Central memory CD8-positive, alpha-beta T cell (primary cell): ENCODE data around the gene YOD1.

Source experiments
- ATAC-seq: fragments of 150-1000 bp; cut with Tn5 transposase; replicated peaks from 2 replicates; pipeline ENCODE4 v1.10.0; 2022; ENCODE audit warnings: mild to moderate bottlenecking, moderate FRiP score, moderate number of reproducible peaks; ENCODE audit not compliant: poor library complexity, severe bottlenecking; ENCODE audit errors: extremely low read depth
- DNase-seq, 2 donors: peaks; one replicate each; pipeline ENCODE4 v3.0.0; 2021; ENCODE audit warnings: low spot score in 2 of 2
- H3K27ac Mint-ChIP-seq: one replicate; pipeline ENCODE4 v1.8.0; 2022; ENCODE audit warnings: low read depth, mild to moderate bottlenecking, moderate library complexity, mixed read lengths
- H3K27me3 Mint-ChIP-seq: one replicate; pipeline ENCODE4 v1.8.0; 2022; ENCODE audit warnings: mixed read lengths
- H3K36me3 Mint-ChIP-seq: one replicate; pipeline ENCODE4 v1.8.0; 2022; ENCODE audit warnings: mild to moderate bottlenecking, moderate library complexity, mixed read lengths; ENCODE audit not compliant: insufficient read depth
- H3K4me1 Mint-ChIP-seq: one replicate; pipeline ENCODE4 v1.8.0; 2022; ENCODE audit warnings: mixed read lengths
- H3K4me3 Mint-ChIP-seq: one replicate; pipeline ENCODE4 v1.8.0; 2022; ENCODE audit warnings: mild to moderate bottlenecking, moderate library complexity, mixed read lengths
- H3K9me3 Mint-ChIP-seq: one replicate; pipeline ENCODE4 v1.8.0; 2022; ENCODE audit warnings: mixed read lengths

The YOD1 gene

DNA sequence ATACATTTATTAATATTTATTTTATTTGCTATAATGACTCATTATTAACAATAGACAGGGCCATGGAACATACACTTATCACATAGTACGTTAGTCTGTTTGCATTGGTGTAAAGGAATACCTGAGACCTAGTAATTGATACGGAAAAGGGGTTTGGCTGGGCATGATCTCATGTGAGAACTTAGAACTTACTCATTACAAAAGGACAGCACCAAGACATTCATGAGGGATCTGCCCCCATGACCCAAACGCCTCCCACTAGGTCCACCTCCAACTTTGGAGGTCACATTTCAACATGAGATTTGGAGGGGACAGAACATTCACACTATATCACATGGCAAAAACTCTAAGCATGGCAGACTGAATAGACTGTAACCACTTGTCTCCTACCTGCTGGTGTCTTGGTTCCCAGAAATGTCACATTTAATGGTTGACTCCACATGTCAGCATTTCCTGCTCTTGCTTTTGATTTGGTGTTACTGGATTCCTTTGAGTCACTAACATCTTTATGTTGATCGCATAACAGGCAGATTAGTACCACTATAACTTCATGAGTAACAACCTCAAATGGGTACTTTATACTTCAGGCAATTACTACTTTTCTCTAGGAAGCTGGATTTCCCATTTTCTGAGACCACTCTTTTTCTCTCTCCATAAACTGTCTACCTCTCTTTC, 15.0 kb downstream of the YOD1 start:
- H3K27me3 Mint-ChIP-seq, result peaks cover 46% of the 10 kb centered on the region
- no peaks in the 10 kb centered on the region for H3K4me1 Mint-ChIP-seq
- H3K27ac Mint-ChIP-seq, result no peak overlapping the region
- peaks cover 3% of the 10 kb centered on the region for H3K36me3 Mint-ChIP-seq
- DNase-seq (no peak), ATAC-seq (no peak)
- no peaks in the 10 kb centered on the region for H3K9me3 Mint-ChIP-seq
- H3K4me3 Mint-ChIP-seq, result no peak overlapping the region

DNA sequence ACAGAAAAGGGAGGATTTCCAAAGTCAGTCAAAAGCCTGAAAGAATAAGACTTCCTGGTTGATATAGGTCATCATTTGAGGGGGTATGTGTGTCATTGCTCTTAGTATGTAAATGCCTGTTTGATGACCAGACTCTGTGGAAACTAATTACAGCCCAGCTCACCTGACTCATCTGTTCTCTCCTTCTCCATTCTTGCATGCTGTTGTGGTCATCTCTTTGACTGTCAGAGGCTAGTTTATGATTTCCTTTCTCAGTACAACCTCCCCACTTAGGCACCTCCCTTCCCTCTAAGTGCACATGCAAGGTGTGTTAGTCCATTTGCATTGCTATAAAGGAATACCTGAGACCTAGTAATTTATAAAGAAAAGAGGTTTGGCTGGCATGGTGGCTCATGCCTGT, 16.0 kb downstream of the YOD1 start:
- Mint-ChIP-seq H3K9me3 (no peaks in the 10 kb centered on the region), H3K27ac (no peak overlapping the region), H3K36me3 (peaks cover 3% of the 10 kb centered on the region), H3K4me3 (no peak overlapping the region), H3K27me3 (peaks cover 56% of the 10 kb centered on the region), H3K4me1 (no peaks in the 10 kb centered on the region)
- ATAC-seq (no peak), DNase-seq (no peak)

DNA sequence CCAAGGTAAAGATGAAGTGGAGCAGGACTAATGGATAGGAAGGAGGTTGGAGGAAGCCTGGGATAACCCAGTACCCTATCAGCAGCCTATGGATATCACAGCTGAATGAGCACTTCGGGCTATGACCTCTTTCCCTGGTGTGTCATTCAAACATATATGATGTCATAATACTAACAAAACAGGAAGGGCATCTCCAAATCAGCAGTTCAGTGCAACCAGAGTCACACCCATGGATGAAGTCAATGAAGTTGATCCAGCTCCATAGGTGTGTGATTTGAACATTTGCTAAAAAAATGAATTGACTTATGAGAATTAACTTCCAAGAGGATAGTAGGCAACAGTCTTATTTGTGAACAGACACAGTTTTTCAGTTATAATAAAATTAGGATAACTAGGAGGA, 16.8 kb downstream of the YOD1 start:
- Mint-ChIP-seq H3K27me3 (peaks cover 64% of the 10 kb centered on the region), H3K27ac (no peak overlapping the region), H3K4me1 (no peaks in the 10 kb centered on the region), H3K36me3 (no peaks in the 10 kb centered on the region), H3K9me3 (no peaks in the 10 kb centered on the region), H3K4me3 (no peak overlapping the region)
- no peak for ATAC-seq
- no peak for DNase-seq

DNA sequence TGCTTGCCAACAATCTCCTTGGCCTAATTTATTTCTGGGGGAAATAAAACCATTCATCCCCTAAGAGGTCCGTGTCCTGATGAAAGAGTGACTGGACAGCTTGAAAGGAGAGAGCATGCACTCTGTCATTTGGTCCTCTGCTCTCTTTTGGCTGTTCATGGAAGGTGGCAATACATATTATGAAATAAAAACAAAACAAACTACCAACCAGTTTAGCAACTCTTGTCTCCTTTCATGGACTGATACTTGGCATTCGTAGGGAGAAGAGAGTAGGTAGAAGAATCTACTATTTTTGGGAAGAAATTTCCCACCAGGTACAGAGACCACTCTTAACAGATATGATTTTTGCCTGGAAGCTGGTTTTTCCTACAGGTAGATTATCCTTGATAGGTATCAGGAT, 17.7 kb downstream of the YOD1 start:
- H3K27ac Mint-ChIP-seq, result no peak overlapping the region
- H3K4me3 Mint-ChIP-seq, result no peak overlapping the region
- ATAC-seq, result no peak
- no peak for DNase-seq
- H3K9me3 Mint-ChIP-seq, result no peaks in the 10 kb centered on the region
- H3K4me1 Mint-ChIP-seq, result no peaks in the 10 kb centered on the region
- H3K36me3 Mint-ChIP-seq, result no peaks in the 10 kb centered on the region
- H3K27me3 Mint-ChIP-seq, result peaks cover 73% of the 10 kb centered on the region

DNA sequence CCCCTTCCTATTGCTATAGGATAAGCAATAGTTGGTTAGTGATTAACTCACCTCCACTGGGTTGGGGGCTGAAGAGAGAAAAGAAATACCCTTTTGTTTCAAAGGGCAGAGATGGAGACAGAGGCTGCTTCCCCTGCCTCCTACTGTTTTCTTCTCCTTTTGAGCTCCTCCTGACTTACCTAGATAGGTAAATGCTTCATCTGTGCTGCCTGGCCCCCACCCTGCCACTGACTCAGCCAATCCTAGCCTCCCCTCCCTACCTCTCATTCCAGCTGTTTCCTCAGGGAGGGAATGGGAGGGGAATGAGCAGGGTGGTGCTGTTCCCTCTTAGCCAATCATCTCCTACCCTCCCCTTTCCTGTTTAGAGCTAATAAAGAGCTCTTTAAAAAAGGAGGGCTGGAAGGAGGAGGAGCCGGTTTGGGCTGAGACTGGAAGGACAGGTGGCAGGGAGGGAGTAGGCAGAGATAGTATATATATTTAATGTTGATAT, 18.4 kb downstream of the YOD1 start, which contains the start of gene C1orf116:
C1orf116 (minus strand) TSS at position 229 of the 490 bp plus-strand sequence. CDS start 5,158 bp downstream, outside the sequence.
- Mint-ChIP-seq H3K27me3 (peaks cover 80% of the 10 kb centered on the region), H3K4me3 (no peak within 1 kb of the TSS), H3K9me3 (no peaks in the 10 kb centered on the region), H3K27ac (no peak within 1 kb of the TSS), H3K36me3 (no peaks in the 10 kb centered on the region), H3K4me1 (no peaks in the 10 kb centered on the region)
- ATAC-seq, result no peak
- DNase-seq, result no peak

DNA sequence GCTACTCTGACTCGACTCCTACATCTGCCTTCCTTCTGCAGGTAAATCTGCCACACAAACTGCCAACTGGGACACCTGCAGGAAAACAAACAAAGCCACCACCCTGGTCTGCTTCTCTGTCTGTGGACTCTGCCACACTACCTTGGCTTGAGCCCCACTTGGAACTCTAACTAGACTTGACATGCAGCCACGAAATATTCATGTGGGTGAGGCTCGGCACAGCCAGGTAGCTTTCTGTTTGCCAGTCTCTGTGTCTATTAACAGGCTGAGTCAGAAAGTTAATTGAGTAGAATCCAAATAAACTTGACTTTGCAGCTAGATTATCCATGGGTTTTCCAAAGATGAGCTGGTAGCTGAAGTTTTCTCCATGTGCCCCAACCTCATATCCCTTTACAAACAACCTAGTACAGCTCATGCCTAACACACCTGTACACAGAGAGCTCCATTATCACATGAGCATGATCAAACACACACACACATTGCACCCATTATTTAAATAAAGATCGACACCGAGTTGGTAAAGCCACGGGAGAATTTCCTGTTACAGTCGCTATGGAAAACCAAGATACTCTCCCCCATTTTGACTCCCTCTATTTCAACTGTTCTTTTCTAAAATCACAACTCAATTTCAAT, 19.3 kb downstream of the YOD1 start:
- no peak overlapping the region for H3K4me3 Mint-ChIP-seq
- H3K4me1 Mint-ChIP-seq, result no peaks in the 10 kb centered on the region
- no peak overlapping the region for H3K27ac Mint-ChIP-seq
- peaks cover 89% of the 10 kb centered on the region for H3K27me3 Mint-ChIP-seq
- no peaks in the 10 kb centered on the region for H3K9me3 Mint-ChIP-seq
- DNase-seq, result no peak
- ATAC-seq, result no peak
- H3K36me3 Mint-ChIP-seq, result no peaks in the 10 kb centered on the region

DNA sequence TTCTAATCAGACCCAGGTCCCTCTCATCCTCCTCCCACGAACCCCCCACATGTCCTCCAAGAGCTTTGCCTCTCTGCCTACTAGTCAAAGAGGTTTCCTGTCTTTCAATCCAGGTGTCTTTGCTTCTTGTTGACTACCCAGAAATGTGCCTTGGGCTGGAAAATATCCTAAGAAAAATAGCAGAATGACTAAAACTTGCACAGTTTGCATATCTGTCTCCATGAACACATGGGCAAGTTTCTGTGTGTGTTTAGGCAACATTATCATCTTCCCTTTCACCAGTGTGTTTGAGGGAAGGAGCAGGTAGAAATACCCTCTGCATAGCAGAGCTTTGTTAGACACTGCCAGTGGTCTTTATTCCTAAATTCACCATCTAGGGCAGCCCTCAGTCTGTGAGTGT, 20.0 kb downstream of the YOD1 start:
- H3K27ac Mint-ChIP-seq, result no peak overlapping the region
- H3K9me3 Mint-ChIP-seq, result no peaks in the 10 kb centered on the region
- no peak overlapping the region for H3K4me3 Mint-ChIP-seq
- no peaks in the 10 kb centered on the region for H3K36me3 Mint-ChIP-seq
- H3K27me3 Mint-ChIP-seq, result peaks cover 96% of the 10 kb centered on the region
- no peak for ATAC-seq
- H3K4me1 Mint-ChIP-seq, result no peaks in the 10 kb centered on the region
- DNase-seq, result no peak

DNA sequence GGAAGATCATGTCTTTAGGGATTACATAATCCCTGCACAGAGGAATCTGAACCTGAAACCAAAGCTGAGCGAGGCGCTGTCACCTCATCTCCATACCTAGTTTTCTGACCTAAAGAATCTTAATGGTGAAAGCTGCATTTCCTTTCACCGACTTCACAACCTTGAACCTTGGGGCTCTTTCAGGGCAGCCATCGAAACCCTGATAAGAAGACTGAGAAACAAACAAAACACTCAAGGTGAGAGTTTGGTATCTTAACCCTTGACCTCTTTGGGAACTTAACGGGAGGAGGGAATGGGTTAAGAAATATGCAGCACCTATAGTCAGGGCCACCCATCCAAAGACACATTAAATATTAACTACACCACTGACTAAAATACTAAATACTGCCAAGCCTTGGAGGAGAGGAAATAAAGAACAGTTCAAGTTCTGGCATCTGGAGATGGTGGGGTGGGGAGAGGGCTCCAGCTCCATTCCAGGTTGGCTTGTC, 20.4 kb downstream of the YOD1 start:
- Mint-ChIP-seq H3K27me3 (peaks cover 99% of the 10 kb centered on the region), H3K4me3 (no peak overlapping the region), H3K9me3 (no peaks in the 10 kb centered on the region), H3K36me3 (no peaks in the 10 kb centered on the region), H3K4me1 (no peaks in the 10 kb centered on the region), H3K27ac (no peak overlapping the region)
- DNase-seq (no peak), ATAC-seq (no peak)

DNA sequence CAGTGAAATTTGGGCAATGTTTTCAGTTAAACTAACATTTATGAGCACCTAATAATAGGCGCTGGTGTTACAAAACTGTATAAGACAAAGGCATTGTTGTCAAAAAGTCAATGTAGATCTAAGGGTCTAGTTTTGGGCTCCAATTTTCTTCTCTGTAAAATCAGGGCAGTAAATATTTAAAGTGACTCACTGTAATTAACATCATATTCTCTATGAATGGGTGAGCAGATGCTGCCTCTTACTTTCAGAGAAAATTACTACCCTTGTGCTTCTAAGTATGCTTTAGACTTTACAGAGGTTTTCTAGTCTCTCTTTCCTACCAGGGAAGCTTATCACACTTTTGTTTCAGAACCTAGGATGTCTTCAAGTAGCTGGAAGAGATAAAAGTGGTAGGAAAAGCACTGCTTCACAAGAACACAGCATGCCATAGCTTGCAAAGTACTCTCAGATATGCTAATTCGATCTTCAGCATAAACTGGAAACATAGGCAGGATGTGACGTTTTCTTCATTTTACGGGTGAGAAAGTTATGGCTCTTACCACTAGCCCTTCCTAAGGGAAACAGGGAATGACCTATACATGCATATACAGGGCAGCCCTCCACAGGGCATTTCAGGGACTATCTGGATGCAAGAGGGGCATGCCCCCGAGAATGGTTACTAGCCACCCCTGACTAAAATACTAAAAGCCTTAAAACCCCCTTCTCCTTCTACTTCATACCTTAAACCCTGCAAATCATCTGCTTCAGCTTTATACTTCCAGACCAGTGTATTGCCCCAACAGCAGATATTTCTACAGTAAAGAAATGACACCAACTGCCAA, 21.1 kb downstream of the YOD1 start:
- no peaks in the 10 kb centered on the region for H3K9me3 Mint-ChIP-seq
- no peak overlapping the region for H3K4me3 Mint-ChIP-seq
- H3K4me1 Mint-ChIP-seq, result no peaks in the 10 kb centered on the region
- no peaks in the 10 kb centered on the region for H3K36me3 Mint-ChIP-seq
- ATAC-seq (no peak), DNase-seq (no peak)
- H3K27ac Mint-ChIP-seq, result no peak overlapping the region
- H3K27me3 Mint-ChIP-seq, result peaks cover 98% of the 10 kb centered on the region

DNA sequence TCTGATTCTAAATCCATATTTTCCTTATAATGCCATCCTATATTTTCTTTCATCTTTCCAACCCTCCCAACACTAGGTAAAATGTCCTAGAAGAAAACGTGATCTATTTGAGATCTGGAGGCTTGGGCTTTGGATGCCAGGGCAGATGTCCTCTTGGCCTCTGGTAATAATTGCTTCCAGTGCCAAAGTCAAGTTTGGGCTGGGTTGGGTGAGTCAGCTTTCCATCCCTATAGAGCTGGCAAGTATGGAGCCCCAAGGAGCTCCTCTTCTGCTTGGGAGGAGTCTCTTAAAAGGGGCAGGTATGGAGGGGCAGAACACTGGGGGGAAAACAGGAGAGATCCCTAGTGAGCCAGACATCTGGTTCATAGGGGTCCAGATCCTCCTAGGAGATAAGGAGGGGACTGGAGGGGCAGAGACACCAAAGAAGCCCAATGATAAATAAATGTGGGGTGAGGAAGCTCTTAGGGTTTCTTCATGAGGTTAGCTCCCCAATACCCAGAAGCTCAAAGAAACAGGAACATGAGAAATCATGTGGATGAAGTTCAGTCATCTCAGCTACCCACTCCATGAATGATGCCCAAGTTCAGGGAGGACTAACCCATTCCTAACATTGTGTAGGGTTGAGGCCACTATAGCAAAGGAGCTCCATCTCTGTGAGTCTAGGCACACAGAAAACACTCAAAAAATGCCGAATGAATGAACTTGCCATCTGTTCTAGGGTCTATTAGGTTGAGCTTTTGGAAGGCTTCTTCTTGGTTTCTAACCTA, 21.9 kb downstream of the YOD1 start:
- Mint-ChIP-seq H3K27ac (no peak overlapping the region), H3K27me3 (peaks cover 98% of the 10 kb centered on the region), H3K4me1 (no peaks in the 10 kb centered on the region), H3K4me3 (no peak overlapping the region), H3K36me3 (peaks cover 1% of the 10 kb centered on the region), H3K9me3 (no peaks in the 10 kb centered on the region)
- DNase-seq (no peak), ATAC-seq (no peak)

DNA sequence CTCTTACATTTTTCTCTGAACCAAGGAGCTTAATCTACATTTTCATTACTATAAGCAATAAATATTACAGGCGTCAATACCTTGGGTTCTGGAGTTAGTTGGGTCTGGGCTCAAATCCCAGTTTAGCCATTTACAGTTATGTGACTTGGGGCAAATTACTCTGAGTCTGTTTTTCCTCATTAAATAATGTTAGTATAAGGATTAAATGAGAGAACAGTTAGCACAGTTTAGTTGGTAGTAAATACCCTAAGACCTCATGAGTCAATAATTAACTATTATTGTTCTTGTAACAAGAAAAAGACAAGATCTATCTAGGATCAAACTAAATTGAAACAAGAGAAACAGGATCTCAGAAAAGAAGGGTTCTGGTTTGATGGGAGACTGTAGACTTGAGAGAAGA, 23.1 kb downstream of the YOD1 start:
- DNase-seq (no peak), ATAC-seq (no peak)
- Mint-ChIP-seq H3K36me3 (peaks cover 1% of the 10 kb centered on the region), H3K9me3 (no peaks in the 10 kb centered on the region), H3K4me3 (no peak overlapping the region), H3K4me1 (no peaks in the 10 kb centered on the region), H3K27me3 (peaks cover 90% of the 10 kb centered on the region), H3K27ac (no peak overlapping the region)

DNA sequence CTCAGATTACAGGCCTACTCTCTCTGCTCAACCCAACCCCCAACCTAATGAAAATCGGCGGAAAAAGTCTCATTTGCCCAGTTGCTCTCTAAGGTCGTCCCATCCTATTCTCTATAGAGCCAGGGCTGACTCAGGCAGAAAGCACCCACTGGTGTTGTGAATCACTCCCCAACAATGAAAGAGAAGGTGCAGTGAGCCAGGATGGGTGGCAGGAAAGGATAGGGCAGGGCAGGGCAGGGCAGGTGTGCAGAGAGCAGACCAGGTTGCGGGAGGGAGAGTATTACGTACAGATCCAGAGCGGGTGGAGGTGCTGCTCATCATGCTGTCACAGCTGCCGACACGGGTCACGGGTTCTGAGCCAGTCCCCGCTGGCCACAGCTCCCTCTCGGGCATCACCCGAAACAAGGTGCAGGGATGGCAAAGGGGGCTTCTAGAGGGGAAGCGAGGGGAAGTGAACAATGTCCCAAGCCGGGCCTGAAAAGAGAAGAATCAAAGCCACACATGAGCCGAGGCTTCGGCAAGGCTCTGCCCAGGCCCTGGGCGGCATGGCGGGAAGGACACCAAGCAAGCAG, 23.7 kb downstream of the YOD1 start:
- no peak overlapping the region for H3K4me3 Mint-ChIP-seq
- no peaks in the 10 kb centered on the region for H3K4me1 Mint-ChIP-seq
- H3K9me3 Mint-ChIP-seq, result no peaks in the 10 kb centered on the region
- DNase-seq, result no peak
- H3K27ac Mint-ChIP-seq, result no peak overlapping the region
- H3K27me3 Mint-ChIP-seq, result peaks cover 84% of the 10 kb centered on the region
- H3K36me3 Mint-ChIP-seq, result peaks cover 1% of the 10 kb centered on the region
- ATAC-seq, result no peak
